Skeletal muscle satellite cell (primary cell): ENCODE data around the gene PTPN14.

Source experiments
- H3K27me3 ChIP-seq: 2 replicates; pipeline ENCODE4 v1.7.0; 2013; ENCODE audit warnings: low read length; ENCODE audit not compliant: control insufficient read depth, insufficient read depth
- H3K36me3 ChIP-seq: 2 replicates; pipeline ENCODE4 v1.7.0; 2013; ENCODE audit warnings: mild to moderate bottlenecking, control low read depth, low read length; ENCODE audit not compliant: insufficient read depth
- H3K4me1 ChIP-seq: 2 replicates; pipeline ENCODE4 v1.7.0; 2013; ENCODE audit warnings: low read length; ENCODE audit not compliant: control insufficient read depth, insufficient read depth
- H3K4me2 ChIP-seq: 2 replicates; pipeline ENCODE4 v1.7.0; 2013; ENCODE audit warnings: mild to moderate bottlenecking, low read length
- H3K4me3 ChIP-seq: 2 replicates; pipeline ENCODE4 v1.7.0; 2013; ENCODE audit warnings: low read length
- H3K9ac ChIP-seq: 2 replicates; pipeline ENCODE4 v1.7.0; 2013; ENCODE audit warnings: mild to moderate bottlenecking, low read depth, low read length, moderate library complexity
- H3K9me3 ChIP-seq: replicated peaks from 2 replicates; pipeline ENCODE4 v1.7.0; 2013; ENCODE audit warnings: mild to moderate bottlenecking, control low read depth, low read length

Gene PTPN14

GRCh38 chr1:214364786-214365295, 186.6 kb downstream of the PTPN14 start:
- H3K4me1 ChIP-seq: peaks cover 39% of the 10 kb centered on the region
- peaks cover 63% of the 10 kb centered on the region for H3K36me3 ChIP-seq
- H3K4me3 ChIP-seq: no peak overlapping the region
- no peak overlapping the region for H3K9ac ChIP-seq
- no peak overlapping the region for H3K4me2 ChIP-seq
- no peaks in the 10 kb centered on the region for H3K27me3 ChIP-seq
- H3K9me3 ChIP-seq: no peaks in the 10 kb centered on the region

- Histone ChIP-seq H3K4me2 (no peak overlapping the region), H3K36me3 (peaks cover 63% of the 10 kb centered on the region), H3K4me1 (peaks cover 39% of the 10 kb centered on the region), H3K9me3 (no peaks in the 10 kb centered on the region), H3K9ac (no peak overlapping the region), H3K27me3 (no peaks in the 10 kb centered on the region), H3K4me3 (no peak overlapping the region)
Observed at GRCh38 chr1:214364386-214364785, 187.0 kb downstream of the PTPN14 start.

- Histone ChIP-seq H3K36me3 (peaks cover 55% of the 10 kb centered on the region), H3K4me2 (no peak overlapping the region)
Observed at GRCh38 chr1:214363386-214363785, 188.0 kb downstream of the PTPN14 start.

GRCh38 chr1:214362188-214362882, 189.1 kb downstream of the PTPN14 start:
- Histone ChIP-seq H3K4me2 (peak overlapping the region; percentile 36), H3K9me3 (no peaks in the 10 kb centered on the region), H3K27me3 (no peaks in the 10 kb centered on the region), H3K4me3 (no peak overlapping the region), H3K4me1 (peaks cover 39% of the 10 kb centered on the region), H3K9ac (no peak overlapping the region), H3K36me3 (peaks cover 58% of the 10 kb centered on the region)

More at GRCh38 chr1:214363386-214363785, 188.0 kb downstream of the PTPN14 start:
- Histone ChIP-seq H3K9ac (no peak overlapping the region), H3K4me1 (peaks cover 39% of the 10 kb centered on the region), H3K4me3 (no peak overlapping the region), H3K27me3 (no peaks in the 10 kb centered on the region), H3K9me3 (no peaks in the 10 kb centered on the region)

- no peaks in the 10 kb centered on the region for H3K27me3 ChIP-seq
- H3K4me2 ChIP-seq: no peak overlapping the region
- H3K4me3 ChIP-seq: no peak overlapping the region
- peaks cover 39% of the 10 kb centered on the region for H3K4me1 ChIP-seq
- H3K9me3 ChIP-seq: no peaks in the 10 kb centered on the region
- H3K36me3 ChIP-seq: peaks cover 61% of the 10 kb centered on the region
- no peak overlapping the region for H3K9ac ChIP-seq
Observed at GRCh38 chr1:214361636-214362035, 189.8 kb downstream of the PTPN14 start.

- peaks cover 71% of the 10 kb centered on the region for H3K36me3 ChIP-seq
- no peaks in the 10 kb centered on the region for H3K9me3 ChIP-seq
Observed at GRCh38 chr1:214360525-214361164, 190.8 kb downstream of the PTPN14 start.

GRCh38 chr1:214360116-214360515, 191.3 kb downstream of the PTPN14 start:
- Histone ChIP-seq H3K4me3 (no peak overlapping the region), H3K36me3 (peaks cover 73% of the 10 kb centered on the region), H3K9ac (no peak overlapping the region), H3K27me3 (no peaks in the 10 kb centered on the region), H3K9me3 (no peaks in the 10 kb centered on the region), H3K4me2 (no peak overlapping the region), H3K4me1 (peaks cover 38% of the 10 kb centered on the region)

More at GRCh38 chr1:214360525-214361164, 190.8 kb downstream of the PTPN14 start:
- H3K4me1 ChIP-seq: peaks cover 39% of the 10 kb centered on the region
- no peak overlapping the region for H3K4me3 ChIP-seq
- no peaks in the 10 kb centered on the region for H3K27me3 ChIP-seq
- H3K9ac ChIP-seq: no peak overlapping the region
- H3K4me2 ChIP-seq: no peak overlapping the region

GRCh38 chr1:214354440-214355148, 196.8 kb downstream of the PTPN14 start:
- H3K27me3 ChIP-seq: no peaks in the 10 kb centered on the region
- H3K4me3 ChIP-seq: no peak overlapping the region
- peaks cover 74% of the 10 kb centered on the region for H3K36me3 ChIP-seq
- H3K9ac ChIP-seq: no peak overlapping the region
- no peak overlapping the region for H3K4me2 ChIP-seq
- no peaks in the 10 kb centered on the region for H3K9me3 ChIP-seq
- no peaks in the 10 kb centered on the region for H3K4me1 ChIP-seq

- no peaks in the 10 kb centered on the region for H3K27me3 ChIP-seq
- peaks cover 83% of the 10 kb centered on the region for H3K36me3 ChIP-seq
- H3K4me2 ChIP-seq: no peak overlapping the region
- no peaks in the 10 kb centered on the region for H3K9me3 ChIP-seq
- H3K4me3 ChIP-seq: no peak overlapping the region
- no peak overlapping the region for H3K9ac ChIP-seq
- no peaks in the 10 kb centered on the region for H3K4me1 ChIP-seq
Observed at GRCh38 chr1:214352838-214353237, 198.6 kb downstream of the PTPN14 start.

GRCh38 chr1:214351551-214352277, 199.7 kb downstream of the PTPN14 start:
- H3K4me2 ChIP-seq: no peak overlapping the region
- no peaks in the 10 kb centered on the region for H3K4me1 ChIP-seq
- H3K36me3 ChIP-seq: peaks cover 80% of the 10 kb centered on the region
- no peak overlapping the region for H3K9ac ChIP-seq
- no peaks in the 10 kb centered on the region for H3K27me3 ChIP-seq
- no peak overlapping the region for H3K4me3 ChIP-seq
- H3K9me3 ChIP-seq: no peaks in the 10 kb centered on the region

- Histone ChIP-seq H3K36me3 (peaks cover 69% of the 10 kb centered on the region), H3K9me3 (no peaks in the 10 kb centered on the region), H3K9ac (no peak overlapping the region), H3K4me3 (no peak overlapping the region), H3K4me1 (no peaks in the 10 kb centered on the region), H3K4me2 (no peak overlapping the region), H3K27me3 (no peaks in the 10 kb centered on the region)
Observed at GRCh38 chr1:214349781-214350180, 201.6 kb downstream of the PTPN14 start.
